A673 (cell line): Measurements from ENCODE around the gene DCUN1D3.

Experiments used
- EZH2 ChIP-seq: fragments of 200-600 bp; sonication (generic); IDR thresholded peaks from 2 replicates; pipeline ENCODE4 v1.6.1; 2017; ENCODE audit warnings: borderline replicate concordance, low read depth, mild to moderate bottlenecking, mixed read lengths, antibody characterized with exemption, low read length; ENCODE audit not compliant: poor library complexity, severe bottlenecking
- TF ChIP-seq, protein P1 (sequence below): fragments of 300-800, 200-600 bp; sonication (generic); conservative IDR thresholded peaks from 2 replicates; pipeline ENCODE4 v1.5.1; 2017; ENCODE audit warnings: low read depth, mild to moderate bottlenecking, antibody characterized with exemption, low read length, moderate library complexity, mixed read lengths

DNA sequence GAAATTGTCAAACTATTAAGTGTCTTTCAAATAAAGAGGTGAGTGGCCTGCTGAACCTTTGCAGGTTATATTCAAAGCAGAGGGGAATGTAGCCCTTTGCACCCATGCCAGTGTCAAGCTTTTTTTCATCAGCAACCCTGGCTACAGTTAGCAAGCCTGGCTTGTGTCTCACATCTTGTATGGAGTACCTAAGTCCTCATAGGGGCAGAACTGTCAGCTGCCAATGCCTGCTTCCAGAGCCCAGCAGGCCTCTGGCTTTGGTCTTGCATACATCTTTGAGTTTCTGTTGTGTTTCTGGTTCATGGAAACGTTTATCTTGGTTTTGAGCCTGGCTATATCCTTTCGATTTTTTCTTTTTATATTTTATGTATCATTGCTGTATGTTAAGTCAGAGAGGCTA lies 67.1 kb downstream of the DCUN1D3 start:
- TF ChIP-seq, protein P1, sequence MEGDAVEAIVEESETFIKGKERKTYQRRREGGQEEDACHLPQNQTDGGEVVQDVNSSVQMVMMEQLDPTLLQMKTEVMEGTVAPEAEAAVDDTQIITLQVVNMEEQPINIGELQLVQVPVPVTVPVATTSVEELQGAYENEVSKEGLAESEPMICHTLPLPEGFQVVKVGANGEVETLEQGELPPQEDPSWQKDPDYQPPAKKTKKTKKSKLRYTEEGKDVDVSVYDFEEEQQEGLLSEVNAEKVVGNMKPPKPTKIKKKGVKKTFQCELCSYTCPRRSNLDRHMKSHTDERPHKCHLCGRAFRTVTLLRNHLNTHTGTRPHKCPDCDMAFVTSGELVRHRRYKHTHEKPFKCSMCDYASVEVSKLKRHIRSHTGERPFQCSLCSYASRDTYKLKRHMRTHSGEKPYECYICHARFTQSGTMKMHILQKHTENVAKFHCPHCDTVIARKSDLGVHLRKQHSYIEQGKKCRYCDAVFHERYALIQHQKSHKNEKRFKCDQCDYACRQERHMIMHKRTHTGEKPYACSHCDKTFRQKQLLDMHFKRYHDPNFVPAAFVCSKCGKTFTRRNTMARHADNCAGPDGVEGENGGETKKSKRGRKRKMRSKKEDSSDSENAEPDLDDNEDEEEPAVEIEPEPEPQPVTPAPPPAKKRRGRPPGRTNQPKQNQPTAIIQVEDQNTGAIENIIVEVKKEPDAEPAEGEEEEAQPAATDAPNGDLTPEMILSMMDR, result no peak
- no peak for TF ChIP-seq EZH2
